ENCODE data around the gene DAZAP2. TPM values are rescaled to one million over a fixed set of nuclear protein-coding genes. Genes with fewer than 3 reads are reported as not detected.
A peak's percentile ranks its signal among the peaks of the same experiment; 100 is the strongest.

Gene DAZAP2, protein sequence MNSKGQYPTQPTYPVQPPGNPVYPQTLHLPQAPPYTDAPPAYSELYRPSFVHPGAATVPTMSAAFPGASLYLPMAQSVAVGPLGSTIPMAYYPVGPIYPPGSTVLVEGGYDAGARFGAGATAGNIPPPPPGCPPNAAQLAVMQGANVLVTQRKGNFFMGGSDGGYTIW
- total RNA-seq (2014; rRNA removed) (56.1 and 57.4 TPM in 2 replicates), Bru-seq, nascent RNA (percentile 57 among the genes with signal in this experiment), BruChase-seq, experiment 1, labeled RNA remaining after a 6-hour chase (percentile 77 among the genes with signal in this experiment), BruChase-seq, experiment 2, labeled RNA remaining after a 2-hour chase (percentile 69 among the genes with signal in this experiment)
- long read RNA-seq, transcript DAZAP2-201 (4 exons, 2,598 nt), result major isoform, 118 of 162 reads
- long read RNA-seq, partial matches to known transcripts, result 1 of 162 reads
- long read RNA-seq, other reads (novel, unspliced or antisense), result 43 of 162 reads

DNA sequence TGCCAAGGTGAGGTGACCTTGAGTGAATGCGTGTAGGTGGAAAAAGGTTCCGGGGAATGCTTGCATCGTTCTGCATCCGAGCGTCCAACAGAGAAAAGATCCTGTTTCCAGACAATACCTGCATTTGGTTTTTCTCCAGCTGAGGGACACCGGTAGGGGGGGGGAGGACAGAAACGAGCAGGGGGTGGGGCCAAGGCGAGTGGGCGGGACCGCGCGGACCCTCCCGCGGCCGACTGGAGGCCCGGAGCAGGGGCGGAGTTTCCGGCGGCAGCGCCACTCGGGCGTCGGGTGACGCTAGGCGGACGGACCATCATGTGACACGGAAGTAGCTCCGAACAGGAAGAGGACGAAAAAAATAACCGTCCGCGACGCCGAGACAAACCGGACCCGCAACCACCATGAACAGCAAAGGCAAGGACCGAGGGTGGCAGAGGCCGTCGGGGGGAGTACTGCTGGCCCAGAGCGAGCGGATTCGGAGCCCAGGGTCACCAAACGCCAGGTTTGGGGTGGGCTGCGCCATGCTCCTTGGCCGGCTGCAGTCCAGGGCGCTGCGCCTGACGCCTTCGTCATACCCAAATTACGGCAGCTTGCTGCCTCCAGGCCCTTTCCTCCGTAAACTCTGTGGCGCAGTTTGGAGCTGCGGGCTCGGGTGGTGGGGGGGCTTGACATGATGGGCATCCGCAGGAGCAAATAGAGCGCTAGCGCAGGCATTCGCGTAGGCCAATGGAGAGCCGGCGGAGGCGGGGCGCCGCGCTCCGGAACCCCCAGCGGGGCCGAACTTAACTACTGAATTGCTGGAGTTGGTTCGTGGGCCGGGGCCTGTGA is at the start of gene DAZAP2:
Gene DAZAP2 (plus strand): TSS at position 317 of the 825 bp plus-strand sequence. CDS start 82 bp downstream, at position 399.
- BruUV-seq (replicated peaks), result TSS peak; percentile 62
- Histone ChIP-seq H3K27me3 (ENCODE audit: low read length) (no peaks in the 10 kb centered on the region), H3K9me2 (replicated peaks; ENCODE audit: low read length) (no peaks in the 10 kb centered on the region), H3K4me3 (ENCODE audit: low read length) (peak within 1 kb of the TSS; percentile 80), H3K9ac (ENCODE audit: low read length) (peak within 1 kb of the TSS; percentile 95), H3K4me2 (ENCODE audit: low read length) (peak within 1 kb of the TSS; percentile 83), H3F3A (ENCODE audit: low read length, unreplicated experiment) (no peaks in the 10 kb centered on the region), H3K27ac (ENCODE audit: low read length) (peak within 1 kb of the TSS; percentile 92), H3K4me1 (ENCODE audit: insufficient read depth, low read length) (0 out of 2 replicates have a peak, but pooled peaks cover 5% of the 10 kb centered on the region), H3K9me3 (ENCODE audit: low read length) (no peaks in the 10 kb centered on the region), H2AFZ (ENCODE audit: low read length) (peak within 1 kb of the TSS; percentile 77), H3K36me3 (ENCODE audit: low read depth, low read length) (no peaks in the 10 kb centered on the region), H4K20me1 (ENCODE audit: low read length) (no peaks in the 10 kb centered on the region), H3K79me2 (ENCODE audit: low read length) (peaks cover 10% of the 10 kb centered on the region)
- intact Hi-C loops (cut with micrococcal nuclease), result no loop called here
- DNase-seq, result peak; percentile 76
- POLR2A ChIA-PET (ENCODE audit: unreplicated experiment), result interaction anchor here (0.6 kb wide), 5 partner anchors 20 to 271 kb away, joined by 3 to 16 read pairs (median 5); no protein-coding TSS in a partner anchor
- CTCF ChIA-PET, result no interaction called here
- TF ChIP-seq, protein P1, sequence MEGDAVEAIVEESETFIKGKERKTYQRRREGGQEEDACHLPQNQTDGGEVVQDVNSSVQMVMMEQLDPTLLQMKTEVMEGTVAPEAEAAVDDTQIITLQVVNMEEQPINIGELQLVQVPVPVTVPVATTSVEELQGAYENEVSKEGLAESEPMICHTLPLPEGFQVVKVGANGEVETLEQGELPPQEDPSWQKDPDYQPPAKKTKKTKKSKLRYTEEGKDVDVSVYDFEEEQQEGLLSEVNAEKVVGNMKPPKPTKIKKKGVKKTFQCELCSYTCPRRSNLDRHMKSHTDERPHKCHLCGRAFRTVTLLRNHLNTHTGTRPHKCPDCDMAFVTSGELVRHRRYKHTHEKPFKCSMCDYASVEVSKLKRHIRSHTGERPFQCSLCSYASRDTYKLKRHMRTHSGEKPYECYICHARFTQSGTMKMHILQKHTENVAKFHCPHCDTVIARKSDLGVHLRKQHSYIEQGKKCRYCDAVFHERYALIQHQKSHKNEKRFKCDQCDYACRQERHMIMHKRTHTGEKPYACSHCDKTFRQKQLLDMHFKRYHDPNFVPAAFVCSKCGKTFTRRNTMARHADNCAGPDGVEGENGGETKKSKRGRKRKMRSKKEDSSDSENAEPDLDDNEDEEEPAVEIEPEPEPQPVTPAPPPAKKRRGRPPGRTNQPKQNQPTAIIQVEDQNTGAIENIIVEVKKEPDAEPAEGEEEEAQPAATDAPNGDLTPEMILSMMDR (conservative IDR thresholded peaks at IDR 0.05; ENCODE audit: low read depth, low read length), result no peak
- TF ChIP-seq EZH2phosphoT487 (IDR thresholded peaks at IDR 0.05; ENCODE audit: borderline replicate concordance, low read length) (no peak), EZH2 (IDR thresholded peaks at IDR 0.05; ENCODE audit: low read length, unreplicated experiment) (no peak)
- peak; percentile 93 for ATAC-seq

DNA sequence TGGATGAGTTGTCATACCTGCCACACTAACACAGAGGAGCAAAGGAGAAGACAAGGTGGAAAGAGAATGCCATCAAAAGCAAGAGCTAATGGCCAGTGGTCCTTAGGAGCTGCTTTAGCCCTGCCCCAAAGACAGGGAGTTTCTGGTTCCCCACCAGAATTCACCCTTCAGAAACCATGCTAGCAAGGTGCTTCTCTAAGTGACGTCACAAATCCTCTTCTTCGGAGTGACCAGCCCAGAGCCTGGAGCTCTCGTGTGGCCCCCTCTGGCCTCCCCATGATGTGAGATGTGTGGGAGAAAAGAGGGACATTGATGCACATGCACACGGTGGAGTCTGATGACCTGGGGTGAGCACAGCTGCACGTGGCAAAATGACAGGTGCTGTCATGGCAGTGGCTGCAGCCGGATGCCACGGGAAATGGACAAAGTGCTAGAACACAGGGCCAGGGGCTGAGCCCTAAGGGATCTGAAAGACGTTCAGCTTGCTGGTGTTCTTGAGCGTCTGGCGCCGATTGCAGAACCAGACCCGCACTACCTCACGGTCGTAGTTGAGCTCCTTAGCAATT is 48.8 kb upstream of the DAZAP2 start:
- Histone ChIP-seq H3K27me3 (ENCODE audit: low read length) (no peaks in the 10 kb centered on the region), H3K27ac (ENCODE audit: low read length) (no peak overlapping the region), H3K9me3 (ENCODE audit: low read length) (no peaks in the 10 kb centered on the region), H3K79me2 (ENCODE audit: low read length) (no peaks in the 10 kb centered on the region), H3F3A (ENCODE audit: low read length, unreplicated experiment) (no peaks in the 10 kb centered on the region), H3K4me3 (ENCODE audit: low read length) (no peak overlapping the region), H3K4me2 (ENCODE audit: low read length) (no peak overlapping the region), H3K4me1 (ENCODE audit: insufficient read depth, low read length) (no peaks in the 10 kb centered on the region), H3K36me3 (ENCODE audit: low read depth, low read length) (no peaks in the 10 kb centered on the region), H3K9ac (ENCODE audit: low read length) (no peak overlapping the region), H2AFZ (ENCODE audit: low read length) (no peak overlapping the region), H4K20me1 (ENCODE audit: low read length) (no peaks in the 10 kb centered on the region), H3K9me2 (replicated peaks; ENCODE audit: low read length) (no peaks in the 10 kb centered on the region)
- BruUV-seq (replicated peaks), result no TSS peak
- no peak for DNase-seq
- ATAC-seq, result no peak
- CTCF ChIA-PET, result no interaction called here
- intact Hi-C loops (cut with micrococcal nuclease), result no loop called here
- POLR2A ChIA-PET (ENCODE audit: unreplicated experiment), result no interaction called here
- TF ChIP-seq EZH2phosphoT487 (IDR thresholded peaks at IDR 0.05; ENCODE audit: borderline replicate concordance, low read length) (no peak), EZH2 (IDR thresholded peaks at IDR 0.05; ENCODE audit: low read length, unreplicated experiment) (no peak)
- TF ChIP-seq, protein P1 (conservative IDR thresholded peaks at IDR 0.05; ENCODE audit: low read depth, low read length), result no peak

All from PC-3 (cell line).